GM12875 (cell line): ENCODE measurements around the gene SRC.

Experiments used
- H3K4me3 ChIP-seq: one replicate; pipeline ENCODE4 v1.5.1; 2011; ENCODE audit warnings: low read depth, low read length, control low read depth
- CTCF ChIP-seq: IDR thresholded peaks from 2 replicates; pipeline ENCODE4 v1.5.1; 2011; ENCODE audit warnings: low read depth, mild to moderate bottlenecking, control low read depth, inconsistent platforms, low read length, moderate library complexity, borderline replicate concordance; ENCODE audit not compliant: insufficient read depth

Gene SRC

GRCh38 chr20:37425103-37425625 lies 79.2 kb downstream of the SRC start:
- no peak for TF ChIP-seq CTCF
- H3K4me3 ChIP-seq: no peak overlapping the region

DNA sequence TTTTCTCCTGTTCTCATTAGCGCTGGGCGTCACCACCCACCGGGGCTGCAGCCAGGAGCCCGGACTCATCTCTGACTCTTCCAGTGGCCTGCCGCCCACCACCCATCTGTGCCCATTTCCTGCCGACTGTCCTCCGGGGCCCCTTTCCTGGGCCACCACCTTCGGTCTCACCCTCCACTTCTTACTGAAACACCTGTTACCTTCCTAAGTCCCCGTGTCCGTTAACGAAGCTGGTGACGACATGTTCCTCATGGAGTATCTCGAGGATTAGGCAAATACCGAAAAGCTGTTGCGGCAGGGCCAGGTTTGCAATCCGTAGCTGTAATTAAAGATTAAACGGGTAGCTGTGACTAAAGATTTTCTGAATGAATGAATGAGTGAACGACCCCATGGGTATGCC lies 80.2 kb downstream of the SRC start:
- no peak for TF ChIP-seq CTCF
- no peak overlapping the region for H3K4me3 ChIP-seq

DNA sequence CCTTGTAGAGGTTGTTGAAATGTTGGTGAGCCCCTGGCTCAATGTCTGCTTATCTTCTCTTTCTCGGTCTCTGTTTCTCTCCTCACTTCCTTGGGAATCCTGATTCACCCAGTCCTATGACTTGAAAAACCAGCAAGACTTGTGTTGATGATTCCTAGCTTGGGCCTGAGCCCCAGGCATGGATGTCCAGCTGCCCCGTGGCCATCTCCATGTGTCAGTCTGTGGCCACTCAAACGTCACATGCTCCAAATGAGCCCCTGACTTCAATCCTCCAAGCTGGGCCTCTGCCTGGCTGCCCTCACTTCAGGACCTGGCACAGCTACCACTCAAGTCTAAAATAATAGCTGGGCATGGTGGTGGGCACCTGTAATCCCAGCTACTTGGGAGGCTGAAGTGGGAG lies 81.0 kb downstream of the SRC start:
- TF ChIP-seq CTCF: no peak
- H3K4me3 ChIP-seq: no peak overlapping the region

DNA sequence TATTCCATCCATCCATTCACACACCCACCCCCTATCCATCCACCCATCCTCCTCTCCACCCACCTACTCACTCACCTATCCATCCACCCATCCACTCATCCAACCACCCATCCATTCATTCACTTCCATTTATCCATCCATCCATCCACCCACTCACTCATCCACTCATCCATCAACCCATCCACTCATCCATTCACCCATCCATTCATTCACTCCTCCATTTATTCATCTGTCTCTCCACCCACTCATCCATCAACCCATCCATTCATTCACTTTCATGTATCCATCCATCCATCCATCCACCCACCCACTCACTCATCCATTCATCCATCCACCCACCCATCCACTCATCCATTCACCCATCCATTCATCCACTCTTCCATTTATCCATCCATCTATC lies 84.1 kb downstream of the SRC start:
- H3K4me3 ChIP-seq: no peak overlapping the region
- TF ChIP-seq CTCF: no peak

GRCh38 chr20:37430778-37431460 lies 85.0 kb downstream of the SRC start:
- no peak for TF ChIP-seq CTCF
- H3K4me3 ChIP-seq: no peak overlapping the region

- no peak for TF ChIP-seq CTCF
- H3K4me3 ChIP-seq: no peak overlapping the region
Observed at GRCh38 chr20:37431786-37432185, 85.8 kb downstream of the SRC start.

DNA sequence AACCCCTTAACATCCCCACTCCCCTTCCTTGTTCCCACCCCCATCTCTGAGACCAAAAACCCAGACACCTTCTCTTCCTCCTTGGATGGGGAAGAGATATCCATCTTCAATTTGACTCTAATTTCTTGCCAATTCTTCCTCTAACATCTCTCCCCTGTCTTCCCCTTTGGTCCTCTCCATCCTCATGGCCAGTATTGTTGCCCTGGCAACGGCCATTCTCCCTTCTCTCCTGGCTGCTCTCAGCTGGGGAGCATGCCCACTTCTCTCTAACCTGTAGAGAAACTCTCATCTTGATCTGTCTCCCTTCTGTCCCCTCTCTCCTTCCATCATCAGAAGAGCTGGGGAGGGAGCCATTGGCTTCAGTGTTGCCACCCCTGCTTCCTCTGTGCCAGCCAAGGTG lies 86.7 kb downstream of the SRC start:
- TF ChIP-seq CTCF: no peak
- H3K4me3 ChIP-seq: no peak overlapping the region
